ENCODE results near the gene HEXIM2. TPM values are rescaled to one million over a fixed set of nuclear protein-coding genes. Genes with fewer than 3 reads are reported as not detected.

Gene HEXIM2
- total RNA-seq, 1 experiment from 2014 or later, result 19.9 TPM

DNA sequence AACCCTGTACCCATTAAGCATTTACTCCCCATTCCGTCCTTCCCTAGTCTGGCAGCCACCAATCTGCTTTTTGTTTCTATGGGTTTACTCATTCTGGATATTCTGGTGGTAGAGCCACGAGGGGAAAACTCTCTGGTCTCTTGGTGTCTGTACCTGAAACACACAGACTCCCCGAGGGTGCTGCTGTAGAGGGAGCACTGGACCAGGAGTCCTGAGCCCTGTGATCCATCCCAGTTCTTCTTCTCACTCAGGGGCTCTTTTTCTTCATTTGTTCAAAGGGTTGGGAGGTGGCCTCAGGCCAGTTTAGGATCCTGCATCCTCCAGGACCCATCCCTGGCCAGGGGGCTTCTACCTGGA, 14.1 kb downstream of the HEXIM2 start:
- no peaks in the 10 kb centered on the region for H3K27me3 ChIP-seq (ENCODE audit: low read length)
- ChIA-PET POLR2A (ENCODE audit: unreplicated experiment) (interaction anchor here (0.6 to 1.4 kb wide), 4 partner anchors 15 to 27 kb away, joined by 5 to 48 read pairs (median 10); partner anchors contain the start of gene HEXIM1), CTCF (interaction anchor here (0.8 to 1.4 kb wide), 4 partner anchors 22 to 40 kb away, joined by 3 to 21 read pairs (median 8); partner anchors contain the start of genes ACBD4 and HEXIM1)
- H3K79me2 ChIP-seq (ENCODE audit: low read length), result no peaks in the 10 kb centered on the region
- H3K9ac ChIP-seq (ENCODE audit: low read length), result no peak overlapping the region
- H3K9me2 ChIP-seq (replicated peaks; ENCODE audit: low read length), result no peaks in the 10 kb centered on the region
- H3K9me3 ChIP-seq (ENCODE audit: low read length), result no peaks in the 10 kb centered on the region
- peaks cover 50% of the 10 kb centered on the region for H3K4me1 ChIP-seq (ENCODE audit: insufficient read depth, low read length)
- H3K36me3 ChIP-seq (ENCODE audit: low read depth, low read length), result no peaks in the 10 kb centered on the region
- ATAC-seq (no peak), DNase-seq (no peak)
- H4K20me1 ChIP-seq (ENCODE audit: low read length), result no peaks in the 10 kb centered on the region
- H3K4me3 ChIP-seq (ENCODE audit: low read length), result peak overlapping the region; percentile 8; the same call in 1 of the 2 replicates
- H2AFZ ChIP-seq (ENCODE audit: low read length), result peak overlapping the region; percentile 58
- peaks cover 17% of the 10 kb centered on the region for H3F3A ChIP-seq (ENCODE audit: low read length, unreplicated experiment)
- intact Hi-C loops (cut with micrococcal nuclease), result no loop called here
- TF ChIP-seq, protein P1, sequence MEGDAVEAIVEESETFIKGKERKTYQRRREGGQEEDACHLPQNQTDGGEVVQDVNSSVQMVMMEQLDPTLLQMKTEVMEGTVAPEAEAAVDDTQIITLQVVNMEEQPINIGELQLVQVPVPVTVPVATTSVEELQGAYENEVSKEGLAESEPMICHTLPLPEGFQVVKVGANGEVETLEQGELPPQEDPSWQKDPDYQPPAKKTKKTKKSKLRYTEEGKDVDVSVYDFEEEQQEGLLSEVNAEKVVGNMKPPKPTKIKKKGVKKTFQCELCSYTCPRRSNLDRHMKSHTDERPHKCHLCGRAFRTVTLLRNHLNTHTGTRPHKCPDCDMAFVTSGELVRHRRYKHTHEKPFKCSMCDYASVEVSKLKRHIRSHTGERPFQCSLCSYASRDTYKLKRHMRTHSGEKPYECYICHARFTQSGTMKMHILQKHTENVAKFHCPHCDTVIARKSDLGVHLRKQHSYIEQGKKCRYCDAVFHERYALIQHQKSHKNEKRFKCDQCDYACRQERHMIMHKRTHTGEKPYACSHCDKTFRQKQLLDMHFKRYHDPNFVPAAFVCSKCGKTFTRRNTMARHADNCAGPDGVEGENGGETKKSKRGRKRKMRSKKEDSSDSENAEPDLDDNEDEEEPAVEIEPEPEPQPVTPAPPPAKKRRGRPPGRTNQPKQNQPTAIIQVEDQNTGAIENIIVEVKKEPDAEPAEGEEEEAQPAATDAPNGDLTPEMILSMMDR (conservative IDR thresholded peaks at IDR 0.05; ENCODE audit: low read depth, low read length), result no peak
- H3K4me2 ChIP-seq (ENCODE audit: low read length), result peak overlapping the region; percentile 60
- no TSS peak for BruUV-seq (replicated peaks)
- H3K27ac ChIP-seq (ENCODE audit: low read length), result peak overlapping the region; percentile 66

DNA sequence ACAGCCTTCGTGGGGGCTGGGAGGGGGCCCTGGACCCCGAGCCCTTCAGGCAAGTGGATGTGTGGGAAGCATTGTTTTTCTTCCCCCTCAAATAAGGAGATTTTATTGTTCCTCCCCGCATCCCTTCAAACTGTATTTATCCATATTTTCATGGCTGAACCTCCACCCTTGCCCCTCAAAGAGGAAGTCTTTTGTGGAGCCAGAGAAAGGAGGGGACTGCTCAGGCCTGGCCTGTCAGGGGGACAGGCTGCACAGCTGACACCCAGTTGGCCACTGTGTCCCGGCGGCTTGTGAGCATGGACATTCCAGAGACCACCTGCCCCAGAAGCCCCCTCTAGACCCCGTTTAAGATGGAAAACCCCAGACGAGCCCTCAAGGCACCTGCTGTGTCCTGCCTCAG, 15.9 kb downstream of the HEXIM2 start:
- no peak for DNase-seq
- Histone ChIP-seq H3F3A (ENCODE audit: low read length, unreplicated experiment) (peaks cover 14% of the 10 kb centered on the region), H3K27me3 (ENCODE audit: low read length) (no peaks in the 10 kb centered on the region), H4K20me1 (ENCODE audit: low read length) (no peaks in the 10 kb centered on the region), H3K4me3 (ENCODE audit: low read length) (no peak overlapping the region), H3K9me3 (ENCODE audit: low read length) (no peaks in the 10 kb centered on the region), H3K36me3 (ENCODE audit: low read depth, low read length) (no peaks in the 10 kb centered on the region), H3K79me2 (ENCODE audit: low read length) (no peaks in the 10 kb centered on the region), H2AFZ (ENCODE audit: low read length) (no peak overlapping the region), H3K4me2 (ENCODE audit: low read length) (no peak overlapping the region), H3K9me2 (replicated peaks; ENCODE audit: low read length) (no peaks in the 10 kb centered on the region), H3K4me1 (ENCODE audit: insufficient read depth, low read length) (peaks cover 31% of the 10 kb centered on the region), H3K27ac (ENCODE audit: low read length) (no peak overlapping the region), H3K9ac (ENCODE audit: low read length) (no peak overlapping the region)
- TF ChIP-seq EZH2 (IDR thresholded peaks at IDR 0.05; ENCODE audit: low read length, unreplicated experiment) (no peak), EZH2phosphoT487 (IDR thresholded peaks at IDR 0.05; ENCODE audit: borderline replicate concordance, low read length) (no peak)
- TF ChIP-seq, protein P1 (conservative IDR thresholded peaks at IDR 0.05; ENCODE audit: low read depth, low read length), result no peak
- CTCF ChIA-PET, result interaction anchor here (0.6 kb wide), 1 partner anchor 42 kb away, joined by 3 read pairs; the partner anchor contains the start of gene ACBD4
- POLR2A ChIA-PET (ENCODE audit: unreplicated experiment), result no interaction called here
- no TSS peak for BruUV-seq (replicated peaks)
- ATAC-seq, result no peak
- intact Hi-C loops (cut with micrococcal nuclease), result no loop called here

DNA sequence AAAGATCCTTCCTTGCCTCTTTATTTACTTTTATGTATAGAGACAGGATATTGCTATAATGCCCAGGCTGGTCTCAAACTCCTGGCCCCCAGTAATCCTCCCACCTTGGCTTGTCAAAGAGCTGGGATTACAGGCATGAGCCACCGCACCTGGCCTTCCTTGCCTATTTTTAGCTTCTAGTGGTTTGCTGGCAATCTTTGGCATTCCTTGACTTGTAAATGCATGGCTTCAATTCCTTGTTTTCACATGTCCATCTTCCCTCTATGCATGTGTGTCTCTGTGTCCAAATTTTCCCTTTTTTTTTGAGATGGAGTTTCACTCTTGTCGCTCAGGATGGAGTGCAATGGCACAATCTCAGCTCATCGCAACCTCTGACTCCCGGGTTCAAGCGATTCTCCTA, 22.5 kb downstream of the HEXIM2 start:
- Histone ChIP-seq H3K9me3 (ENCODE audit: low read length) (no peaks in the 10 kb centered on the region), H3K27me3 (ENCODE audit: low read length) (no peaks in the 10 kb centered on the region), H3K4me1 (ENCODE audit: insufficient read depth, low read length) (peaks cover 7% of the 10 kb centered on the region), H3K4me2 (ENCODE audit: low read length) (0 out of 2 replicates have a peak overlapping the region, but pooled peaks have one; percentile 3), H2AFZ (ENCODE audit: low read length) (peak overlapping the region; percentile 48; the same call in 1 of the 2 replicates), H3F3A (ENCODE audit: low read length, unreplicated experiment) (no peaks in the 10 kb centered on the region), H3K36me3 (ENCODE audit: low read depth, low read length) (no peaks in the 10 kb centered on the region), H3K9me2 (replicated peaks; ENCODE audit: low read length) (no peaks in the 10 kb centered on the region), H3K79me2 (ENCODE audit: low read length) (no peaks in the 10 kb centered on the region), H3K4me3 (ENCODE audit: low read length) (no peak overlapping the region), H4K20me1 (ENCODE audit: low read length) (no peaks in the 10 kb centered on the region), H3K27ac (ENCODE audit: low read length) (peak overlapping the region; percentile 39), H3K9ac (ENCODE audit: low read length) (no peak overlapping the region)
- TF ChIP-seq EZH2phosphoT487 (IDR thresholded peaks at IDR 0.05; ENCODE audit: borderline replicate concordance, low read length), result no peak
- no peak for TF ChIP-seq EZH2 (IDR thresholded peaks at IDR 0.05; ENCODE audit: low read length, unreplicated experiment)
- TF ChIP-seq, protein P1 (conservative IDR thresholded peaks at IDR 0.05; ENCODE audit: low read depth, low read length), result no peak
- intact Hi-C loops (cut with micrococcal nuclease), result no loop called here
- DNase-seq, result no peak
- CTCF ChIA-PET, result interaction anchor here (0.7 to 1.1 kb wide), 2 partner anchors 14 to 49 kb away, joined by 3 read pairs; partner anchors contain the start of gene ACBD4
- no TSS peak for BruUV-seq (replicated peaks)
- POLR2A ChIA-PET (ENCODE audit: unreplicated experiment), result interaction anchor here (0.7 kb wide), 1 partner anchor 40 kb away, joined by 6 read pairs; no protein-coding TSS in a partner anchor
- ATAC-seq, result no peak

All from PC-3 (cell line).